Vagina (tissue), 2 donors: ENCODE measurements around the gene PRKAG2. TPM values are rescaled to one million over a fixed set of nuclear protein-coding genes. Genes with fewer than 3 reads are reported as not detected.

ENCODE experiments used
- DNase-seq, 2 donors: peaks; one replicate each; pipeline ENCODE4 v3.0.0-alpha.2; 2017; ENCODE audit errors: extremely low spot score in 2 of 2
- H3K27ac ChIP-seq: fragments of 200-600 bp; sonication (generic); one replicate; pipeline ENCODE4 v1.5.1; 2019
- H3K27me3 ChIP-seq: fragments of 200-600 bp; sonication (generic); one replicate; pipeline ENCODE4 v1.5.1; 2019
- H3K36me3 ChIP-seq, 2 donors: fragments of 200-600 bp; sonication (generic); one replicate each; pipeline ENCODE4 v1.5.1; 2017 to 2019
- H3K4me1 ChIP-seq: fragments of 200-600 bp; sonication (generic); one replicate; pipeline ENCODE4 v1.5.1; 2019
- H3K4me3 ChIP-seq, 2 donors: fragments of 200-600 bp; sonication (generic); 1 replicate in 1 of 2; 2 replicates in 1 of 2; pipeline ENCODE4 v1.5.1; 2016 to 2019
- H3K9me3 ChIP-seq: fragments of 200-600 bp; sonication (generic); one replicate; pipeline ENCODE4 v1.5.1; 2019
- POLR2A ChIP-seq, 2 donors: fragments of 450-650 bp; IDR thresholded peaks; one replicate each; pipeline ENCODE4 v1.6.1; 2017; ENCODE audit warnings: antibody characterized with exemption in 2 of 2, mild to moderate bottlenecking in 2 of 2, moderate library complexity in 2 of 2
- POLR2AphosphoS5 ChIP-seq, 2 donors: sonication (generic); formaldehyde crosslinking; IDR thresholded peaks; one replicate each; pipeline ENCODE4 v1.9.0; 2017; ENCODE audit warnings: antibody characterized with exemption in 2 of 2, mild to moderate bottlenecking in 2 of 2, low read depth in 1 of 2; ENCODE audit not compliant: insufficient read depth in 1 of 2
- intact Hi-C: fragments of 100-400 bp; cut with DNase I; formaldehyde crosslinking; loops from one replicate; pipeline ENCODE4 v1.15.1; 2023
- total RNA-seq: library from RNA; depleted of rRNA; stranded (reverse); fragments of >200 nt; gene quantifications from one replicate; pipeline ENCODE4 v1.2.3, GENCODE V29; 2016
- TF ChIP-seq, protein P1 (sequence below), 3 experiments: fragments of 450-650 bp in 2 of 3; fragments of 200-600 bp in 1 of 3; sonication (generic) in 1 of 3; IDR thresholded peaks; one replicate each; pipeline ENCODE4 v1.5.1; 2017 to 2019; ENCODE audit warnings: antibody characterized with exemption in 3 of 3, mild to moderate bottlenecking in 2 of 3, moderate library complexity in 2 of 3

Gene PRKAG2
- total RNA-seq, 1 donor from 2014 or later: 25.0 TPM

DNA sequence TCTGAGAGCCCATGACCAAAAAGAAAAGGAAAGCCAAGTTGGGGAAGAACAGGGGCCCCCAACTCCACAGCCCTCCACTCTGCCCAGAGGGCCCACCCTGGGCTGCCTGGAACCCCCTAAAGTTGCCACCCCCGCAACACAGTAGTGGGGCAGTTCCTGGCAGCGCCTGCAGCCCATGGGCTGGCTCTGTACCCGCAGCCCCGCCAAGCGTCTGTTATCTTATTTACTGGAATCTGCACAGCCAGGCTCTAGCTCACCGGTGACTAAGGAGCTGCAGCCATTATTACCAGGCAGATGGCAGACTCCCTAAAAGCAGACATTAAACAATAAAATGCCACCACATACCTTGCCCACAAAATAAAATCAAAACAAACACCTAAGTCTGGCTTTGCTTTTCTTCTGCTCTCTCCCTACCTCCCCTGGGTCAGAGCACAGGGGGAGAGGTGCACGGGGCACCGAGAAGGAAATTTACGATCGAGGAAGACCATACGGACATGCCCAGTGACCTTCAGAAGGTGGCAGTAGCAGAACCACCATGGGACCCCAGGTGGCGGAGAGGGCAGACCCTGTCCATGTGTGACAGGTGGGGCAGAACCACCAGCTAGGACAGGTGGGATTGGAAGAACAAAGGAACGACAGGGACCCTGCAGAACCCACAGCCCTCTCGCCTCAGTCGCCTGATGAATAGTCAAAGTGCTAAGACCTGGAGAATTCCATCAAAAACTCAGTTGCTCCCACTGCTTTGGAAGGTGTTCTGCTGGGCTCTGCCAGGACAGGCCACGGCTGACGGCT is 66.3 kb downstream of the PRKAG2 start:
- no peaks in the 10 kb centered on the region for H3K36me3 ChIP-seq
- TF ChIP-seq POLR2A (IDR thresholded peaks at IDR 0.05): no peak
- no peak for TF ChIP-seq POLR2AphosphoS5 (IDR thresholded peaks at IDR 0.05; ENCODE audit: insufficient read depth in 1 of 2, low read depth in 1 of 2)
- TF ChIP-seq, protein P1, sequence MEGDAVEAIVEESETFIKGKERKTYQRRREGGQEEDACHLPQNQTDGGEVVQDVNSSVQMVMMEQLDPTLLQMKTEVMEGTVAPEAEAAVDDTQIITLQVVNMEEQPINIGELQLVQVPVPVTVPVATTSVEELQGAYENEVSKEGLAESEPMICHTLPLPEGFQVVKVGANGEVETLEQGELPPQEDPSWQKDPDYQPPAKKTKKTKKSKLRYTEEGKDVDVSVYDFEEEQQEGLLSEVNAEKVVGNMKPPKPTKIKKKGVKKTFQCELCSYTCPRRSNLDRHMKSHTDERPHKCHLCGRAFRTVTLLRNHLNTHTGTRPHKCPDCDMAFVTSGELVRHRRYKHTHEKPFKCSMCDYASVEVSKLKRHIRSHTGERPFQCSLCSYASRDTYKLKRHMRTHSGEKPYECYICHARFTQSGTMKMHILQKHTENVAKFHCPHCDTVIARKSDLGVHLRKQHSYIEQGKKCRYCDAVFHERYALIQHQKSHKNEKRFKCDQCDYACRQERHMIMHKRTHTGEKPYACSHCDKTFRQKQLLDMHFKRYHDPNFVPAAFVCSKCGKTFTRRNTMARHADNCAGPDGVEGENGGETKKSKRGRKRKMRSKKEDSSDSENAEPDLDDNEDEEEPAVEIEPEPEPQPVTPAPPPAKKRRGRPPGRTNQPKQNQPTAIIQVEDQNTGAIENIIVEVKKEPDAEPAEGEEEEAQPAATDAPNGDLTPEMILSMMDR (IDR thresholded peaks at IDR 0.05): no peak
- H3K9me3 ChIP-seq: no peaks in the 10 kb centered on the region
- H3K27me3 ChIP-seq: no peaks in the 10 kb centered on the region
- no peak overlapping the region for H3K4me3 ChIP-seq
- no peaks in the 10 kb centered on the region for H3K4me1 ChIP-seq
- no peak overlapping the region for H3K27ac ChIP-seq
- DNase-seq: no peak
- intact Hi-C loops: no loop called here

DNA sequence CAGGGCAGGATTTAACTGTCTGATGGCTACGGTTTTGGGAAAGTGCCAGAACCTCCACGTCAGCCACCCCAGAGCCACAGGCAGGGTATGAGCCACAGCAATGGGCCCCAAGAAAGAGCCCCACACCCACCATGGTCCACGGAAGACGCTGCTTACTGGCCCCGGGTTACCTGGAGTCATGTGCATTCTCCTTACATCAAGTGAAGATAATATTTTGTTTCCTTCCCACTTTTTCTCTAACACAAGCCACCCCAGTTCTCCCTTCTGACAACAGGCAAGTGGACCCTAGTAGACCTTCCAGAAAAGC is 67.1 kb downstream of the PRKAG2 start:
- intact Hi-C loops: no loop called here
- no peak overlapping the region for H3K27ac ChIP-seq
- no peak overlapping the region for H3K4me3 ChIP-seq
- H3K9me3 ChIP-seq: no peaks in the 10 kb centered on the region
- H3K36me3 ChIP-seq: no peaks in the 10 kb centered on the region
- no peaks in the 10 kb centered on the region for H3K4me1 ChIP-seq
- DNase-seq: no peak
- TF ChIP-seq POLR2AphosphoS5 (IDR thresholded peaks at IDR 0.05; ENCODE audit: insufficient read depth in 1 of 2, low read depth in 1 of 2): no peak
- TF ChIP-seq, protein P1 (IDR thresholded peaks at IDR 0.05): no peak
- no peak for TF ChIP-seq POLR2A (IDR thresholded peaks at IDR 0.05)
- no peaks in the 10 kb centered on the region for H3K27me3 ChIP-seq

DNA sequence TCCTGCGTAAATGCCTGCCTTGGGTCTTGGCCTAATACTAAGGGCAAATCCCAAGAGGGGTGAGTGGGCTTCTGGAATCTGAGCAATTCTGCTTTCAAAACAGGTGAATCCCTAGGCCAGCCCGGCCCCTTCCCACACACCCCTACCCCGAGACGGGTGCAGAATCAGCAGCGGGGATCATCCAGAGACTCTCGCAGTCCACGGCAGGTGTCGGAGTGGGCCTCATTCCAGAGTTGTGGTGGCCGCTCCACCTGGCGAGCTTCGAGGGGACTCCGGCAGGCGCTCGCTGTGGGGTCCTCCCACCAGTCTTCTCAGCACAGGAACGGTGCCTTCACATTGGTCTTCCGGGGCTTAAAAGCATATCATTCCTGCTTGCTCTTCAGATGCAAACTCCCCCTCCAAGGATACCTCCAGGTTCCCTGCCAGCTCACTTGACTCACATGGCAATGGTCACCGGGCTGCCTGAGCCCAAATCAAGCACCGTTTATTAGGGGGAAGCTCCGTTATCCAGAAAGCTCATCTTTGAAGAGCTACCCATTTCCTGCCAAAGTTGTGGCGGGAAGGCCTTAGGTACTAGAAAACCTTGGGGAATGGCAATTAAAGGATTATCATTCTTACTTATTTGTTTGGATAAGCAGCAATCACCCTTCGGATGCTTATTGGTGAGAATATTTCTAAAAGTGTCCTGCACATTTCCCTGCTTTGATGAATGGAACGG is 67.6 kb downstream of the PRKAG2 start:
- no peak for DNase-seq
- H3K27ac ChIP-seq: no peak overlapping the region
- H3K4me3 ChIP-seq: no peak overlapping the region
- no peaks in the 10 kb centered on the region for H3K27me3 ChIP-seq
- TF ChIP-seq, protein P1 (IDR thresholded peaks at IDR 0.05): no peak
- TF ChIP-seq POLR2A (IDR thresholded peaks at IDR 0.05) (no peak), POLR2AphosphoS5 (IDR thresholded peaks at IDR 0.05; ENCODE audit: insufficient read depth in 1 of 2, low read depth in 1 of 2) (no peak)
- H3K36me3 ChIP-seq: no peaks in the 10 kb centered on the region
- intact Hi-C loops: no loop called here
- no peaks in the 10 kb centered on the region for H3K9me3 ChIP-seq
- H3K4me1 ChIP-seq: no peaks in the 10 kb centered on the region

DNA sequence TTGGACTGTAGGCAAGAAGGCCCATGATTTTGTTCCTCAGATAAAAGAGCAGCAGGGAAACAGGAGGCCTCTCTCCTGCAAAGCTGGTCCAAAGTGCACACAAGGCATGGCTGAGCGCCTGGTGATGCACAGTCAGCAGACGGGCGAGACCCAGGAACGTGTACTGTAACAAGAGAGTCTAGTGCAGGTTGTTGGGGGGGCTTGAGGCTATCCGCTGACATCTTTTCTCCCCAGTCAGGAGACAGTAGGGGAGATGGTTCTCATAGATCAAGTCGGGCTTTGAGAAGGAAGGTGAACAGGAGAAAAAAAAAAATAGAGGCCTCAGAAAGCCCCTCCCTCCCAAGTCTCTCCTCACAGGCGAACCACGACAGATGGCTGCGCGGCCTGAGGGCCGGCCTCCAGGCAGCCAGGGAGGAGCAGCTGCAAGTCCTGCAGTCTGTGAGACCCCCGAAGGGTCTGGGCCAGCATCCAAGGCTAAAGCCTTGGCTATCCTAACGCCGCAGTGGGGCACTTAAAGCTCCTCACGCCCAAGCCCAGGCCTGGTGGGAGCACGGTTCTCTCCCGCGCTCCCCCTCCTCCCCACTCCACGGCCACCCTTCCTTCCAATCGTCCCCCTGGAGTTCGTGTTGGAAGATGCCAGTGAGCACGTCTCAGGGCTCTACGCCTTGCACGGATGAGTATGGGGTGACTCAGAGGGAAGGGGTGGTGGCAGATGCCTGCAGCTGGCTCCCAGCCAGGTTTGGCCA is 68.3 kb downstream of the PRKAG2 start:
- Histone ChIP-seq H3K4me3 (no peak overlapping the region), H3K9me3 (no peaks in the 10 kb centered on the region), H3K27me3 (no peaks in the 10 kb centered on the region), H3K4me1 (no peaks in the 10 kb centered on the region), H3K27ac (no peak overlapping the region), H3K36me3 (no peaks in the 10 kb centered on the region)
- DNase-seq: no peak
- intact Hi-C loops: no loop called here
- TF ChIP-seq POLR2AphosphoS5 (IDR thresholded peaks at IDR 0.05; ENCODE audit: insufficient read depth in 1 of 2, low read depth in 1 of 2) (no peak), POLR2A (IDR thresholded peaks at IDR 0.05) (no peak)
- TF ChIP-seq, protein P1 (IDR thresholded peaks at IDR 0.05): no peak
